ENCODE measurements around the gene KIAA1671.

KIAA1671 gene

DNA sequence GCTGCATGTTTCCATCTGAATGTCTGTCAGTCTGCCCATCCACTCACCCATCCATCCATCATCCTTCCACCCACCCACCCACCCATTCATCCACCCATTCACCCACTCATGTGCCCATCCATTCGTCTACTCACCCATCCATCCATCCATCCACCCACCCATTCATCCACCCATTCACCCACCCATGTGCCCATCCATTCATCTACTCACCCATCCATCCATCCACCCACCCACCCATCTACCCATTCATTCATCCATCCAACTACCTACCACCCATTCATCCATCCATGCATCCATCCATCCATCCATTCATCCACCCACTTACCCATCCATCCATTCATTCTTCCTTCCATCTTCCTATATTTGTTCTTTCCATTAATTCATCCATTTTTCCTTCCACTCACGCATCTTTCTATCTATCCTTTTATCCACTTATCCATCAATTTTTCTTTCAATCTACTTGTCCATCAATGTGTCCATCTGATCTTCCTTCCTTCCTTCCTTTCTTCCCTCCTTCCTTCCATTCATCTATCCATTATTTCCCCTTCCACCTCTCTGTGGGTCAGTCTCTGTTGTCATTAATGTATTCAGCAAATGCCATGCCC, 255.1 kb downstream of the KIAA1671 start:
- H3K27me3 ChIP-seq (replicated peaks): no peaks in the 10 kb centered on the region
- no peak for DNase-seq

GRCh38 chr22:25208328-25208727, 255.8 kb downstream of the KIAA1671 start:
- no peaks in the 10 kb centered on the region for H3K36me3 ChIP-seq (replicated peaks)
- no peak overlapping the region for H3K27ac ChIP-seq
- DNase-seq: no peak
- in situ Hi-C loops (cut with HindIII; ENCODE audit: low pct_ligation_motif_present, low sequenced_read_pairs): no loop called here
- no peaks in the 10 kb centered on the region for H3K27me3 ChIP-seq (replicated peaks)
- TF ChIP-seq CTCF (IDR thresholded peaks at IDR 0.05; ENCODE audit: low read depth, low read length, missing control alignments): no peak
- no peak overlapping the region for H3K4me3 ChIP-seq (ENCODE audit: low read depth, low read length)

More for the DNA sequence above, 255.1 kb downstream of the KIAA1671 start:
- Histone ChIP-seq H3K27ac (no peak overlapping the region), H3K36me3 (replicated peaks) (no peaks in the 10 kb centered on the region), H3K4me3 (ENCODE audit: low read depth, low read length) (no peak overlapping the region)
- TF ChIP-seq CTCF (IDR thresholded peaks at IDR 0.05; ENCODE audit: low read depth, low read length, missing control alignments): no peak
- in situ Hi-C loops (cut with HindIII; ENCODE audit: low pct_ligation_motif_present, low sequenced_read_pairs): no loop called here

GRCh38 chr22:25208743-25209505, 256.4 kb downstream of the KIAA1671 start:
- H3K36me3 ChIP-seq (replicated peaks): no peaks in the 10 kb centered on the region
- H3K27ac ChIP-seq: no peak overlapping the region
- DNase-seq: no peak
- H3K4me3 ChIP-seq (ENCODE audit: low read depth, low read length): no peak overlapping the region
- TF ChIP-seq CTCF (IDR thresholded peaks at IDR 0.05; ENCODE audit: low read depth, low read length, missing control alignments): no peak
- no peaks in the 10 kb centered on the region for H3K27me3 ChIP-seq (replicated peaks)
- in situ Hi-C loops (cut with HindIII; ENCODE audit: low pct_ligation_motif_present, low sequenced_read_pairs): no loop called here

DNA sequence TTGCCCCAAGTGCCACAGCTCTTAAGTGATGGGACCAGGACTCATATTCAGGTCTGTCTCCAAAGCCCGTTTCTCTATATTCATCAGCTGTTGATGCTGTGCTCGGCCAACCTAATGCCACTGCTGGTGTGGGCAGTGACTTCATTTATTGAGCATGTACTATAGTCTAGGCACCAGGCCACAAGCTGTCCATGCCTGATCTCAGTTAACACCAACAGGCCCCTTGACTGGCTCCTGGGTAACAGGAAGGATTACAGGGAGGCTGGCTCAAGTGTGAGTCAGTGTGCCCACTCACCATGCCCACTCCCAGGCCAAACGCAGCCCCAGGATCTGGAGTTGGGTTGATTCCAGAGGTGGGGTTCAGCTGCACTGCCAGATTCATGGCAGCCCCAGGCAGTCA, 258.3 kb downstream of the KIAA1671 start:
- in situ Hi-C loops (cut with HindIII; ENCODE audit: low pct_ligation_motif_present, low sequenced_read_pairs): no loop called here
- Histone ChIP-seq H3K27me3 (replicated peaks) (no peaks in the 10 kb centered on the region), H3K27ac (no peak overlapping the region), H3K4me3 (ENCODE audit: low read depth, low read length) (no peak overlapping the region), H3K36me3 (replicated peaks) (no peaks in the 10 kb centered on the region)
- TF ChIP-seq CTCF (IDR thresholded peaks at IDR 0.05; ENCODE audit: low read depth, low read length, missing control alignments): no peak
- no peak for DNase-seq

DNA sequence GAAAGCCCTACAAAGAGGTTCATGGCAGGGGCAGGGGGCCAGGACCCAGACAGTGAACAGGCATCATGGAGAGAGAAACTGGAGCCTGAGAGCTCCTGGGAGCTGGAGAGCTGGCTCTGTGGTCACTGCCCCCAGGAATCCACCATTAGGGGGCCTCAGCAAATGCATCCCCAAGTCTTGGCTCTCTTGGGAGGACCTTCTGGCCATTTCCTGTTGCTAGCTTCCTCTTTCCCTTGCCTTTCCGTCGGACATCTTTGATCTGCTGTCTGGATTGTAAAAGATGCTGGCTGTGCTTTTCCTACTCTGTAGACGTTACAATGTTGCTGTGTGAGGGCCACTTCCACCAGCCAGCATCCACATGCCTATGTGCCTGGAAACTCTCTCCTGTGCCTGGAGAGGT, 259.8 kb downstream of the KIAA1671 start:
- no peak overlapping the region for H3K4me3 ChIP-seq (ENCODE audit: low read depth, low read length)
- no peaks in the 10 kb centered on the region for H3K27me3 ChIP-seq (replicated peaks)
- no peak for TF ChIP-seq CTCF (IDR thresholded peaks at IDR 0.05; ENCODE audit: low read depth, low read length, missing control alignments)
- in situ Hi-C loops (cut with HindIII; ENCODE audit: low pct_ligation_motif_present, low sequenced_read_pairs): no loop called here
- no peak overlapping the region for H3K27ac ChIP-seq
- DNase-seq: no peak
- no peaks in the 10 kb centered on the region for H3K36me3 ChIP-seq (replicated peaks)

Measured in brain microvascular endothelial cell (primary cell).